ENCODE measurements around the gene GUCY1B1.

GUCY1B1 gene

DNA sequence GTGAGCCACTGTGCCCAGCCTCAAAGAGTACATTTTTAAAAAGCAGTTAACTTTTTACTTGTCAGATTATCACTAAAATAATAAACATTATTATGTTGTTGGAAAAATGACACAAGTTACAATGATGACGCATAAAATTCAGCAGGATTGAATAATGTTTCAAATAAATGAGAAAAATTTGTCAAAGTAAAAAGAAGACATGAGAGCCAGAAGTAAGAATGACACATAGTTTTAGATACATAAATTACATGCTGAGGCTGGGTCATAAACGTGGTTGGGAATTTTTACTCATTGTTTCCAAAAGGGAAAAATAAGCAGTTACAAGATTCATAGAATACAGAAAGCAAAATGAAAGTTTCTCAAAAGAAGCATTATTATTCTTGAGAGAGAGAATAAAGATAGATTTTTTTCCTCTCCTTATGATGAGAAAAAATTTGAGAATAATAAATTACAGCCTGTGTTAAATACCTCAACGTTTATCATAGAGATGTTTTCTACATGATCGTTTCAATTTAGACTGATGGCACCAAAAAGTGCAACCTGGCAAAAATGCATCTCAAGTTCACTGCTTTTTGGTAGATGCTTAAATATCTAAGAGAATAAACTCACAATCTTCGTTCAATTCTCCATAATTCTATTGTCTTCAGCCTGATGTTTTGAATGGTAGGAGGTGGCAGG, 40.4 kb downstream of the GUCY1B1 start:
- DNase-seq (ENCODE audit: low read depth): no peak

DNA sequence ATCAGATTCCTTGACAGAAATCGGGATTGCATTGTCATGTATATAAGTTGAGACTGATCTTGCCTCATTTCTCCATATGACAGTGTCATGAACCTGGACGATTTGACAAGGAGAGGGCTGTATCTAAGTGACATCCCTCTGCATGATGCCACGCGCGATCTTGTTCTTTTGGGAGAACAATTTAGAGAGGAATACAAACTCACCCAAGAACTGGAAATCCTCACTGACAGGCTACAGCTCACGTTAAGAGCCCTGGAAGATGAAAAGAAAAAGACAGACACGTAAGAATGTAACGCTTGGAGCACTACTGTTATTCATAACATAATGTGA, 40.9 kb downstream of the GUCY1B1 start:
- no peak for DNase-seq (ENCODE audit: low read depth)

DNA sequence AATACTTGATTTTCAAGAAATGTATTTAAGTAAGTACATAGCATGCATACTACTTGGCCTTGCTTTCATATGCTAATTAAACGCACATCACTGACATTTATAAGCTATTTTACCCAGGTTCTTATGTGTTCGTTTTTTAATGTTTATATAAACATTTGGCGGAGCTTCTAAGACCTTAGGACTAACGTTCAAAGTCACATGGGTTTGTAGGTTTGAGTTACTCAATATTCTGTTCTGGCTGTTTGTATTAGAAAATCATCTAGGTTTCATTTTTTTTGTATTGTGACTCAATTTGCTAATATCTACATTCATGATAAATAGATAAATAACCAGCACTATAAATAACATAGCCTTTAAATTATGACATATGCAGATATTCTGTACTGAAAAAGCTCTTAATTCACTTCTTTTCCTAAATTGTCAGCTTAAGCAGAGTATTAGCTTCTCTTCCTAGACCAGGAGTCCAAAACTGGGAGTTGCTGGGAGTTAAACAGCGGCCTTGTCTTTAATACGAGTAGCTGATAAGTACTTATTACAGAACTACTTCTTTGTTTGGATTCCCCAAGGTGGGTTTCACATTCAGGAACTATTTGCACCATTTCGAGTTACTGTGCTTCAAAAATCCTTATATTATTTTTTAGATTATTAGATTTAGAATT, 42.0 kb downstream of the GUCY1B1 start:
- DNase-seq (ENCODE audit: low read depth): no peak

DNA sequence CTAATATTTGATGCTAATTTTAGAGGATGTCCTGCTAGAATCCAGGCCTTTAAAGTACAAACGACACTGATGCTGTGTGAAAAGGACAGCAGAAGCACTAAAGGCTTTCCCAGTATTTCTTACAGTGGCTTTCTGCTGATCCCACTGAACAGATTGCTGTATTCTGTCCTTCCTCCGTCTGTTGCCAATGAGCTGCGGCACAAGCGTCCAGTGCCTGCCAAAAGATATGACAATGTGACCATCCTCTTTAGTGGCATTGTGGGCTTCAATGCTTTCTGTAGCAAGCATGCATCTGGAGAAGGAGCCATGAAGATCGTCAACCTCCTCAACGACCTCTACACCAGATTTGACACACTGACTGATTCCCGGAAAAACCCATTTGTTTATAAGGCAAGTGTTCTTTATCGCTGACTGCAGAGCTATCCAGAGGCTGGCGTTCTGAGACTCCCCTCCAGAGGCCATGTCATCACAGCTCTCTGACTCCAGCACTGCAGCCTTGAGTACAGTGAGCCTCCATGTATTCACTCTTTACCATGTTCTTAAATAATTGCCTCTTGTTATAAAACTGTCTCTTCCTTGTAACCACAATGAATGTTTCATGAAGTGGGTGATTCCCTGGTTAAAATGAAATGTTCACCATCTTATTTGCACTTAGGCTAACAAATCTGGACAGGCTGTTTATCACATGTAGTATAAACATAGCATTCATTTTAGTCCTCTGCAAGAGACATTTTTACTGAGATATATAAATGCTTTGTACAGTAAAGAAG, 43.6 kb downstream of the GUCY1B1 start:
- DNase-seq (ENCODE audit: low read depth): no peak

DNA sequence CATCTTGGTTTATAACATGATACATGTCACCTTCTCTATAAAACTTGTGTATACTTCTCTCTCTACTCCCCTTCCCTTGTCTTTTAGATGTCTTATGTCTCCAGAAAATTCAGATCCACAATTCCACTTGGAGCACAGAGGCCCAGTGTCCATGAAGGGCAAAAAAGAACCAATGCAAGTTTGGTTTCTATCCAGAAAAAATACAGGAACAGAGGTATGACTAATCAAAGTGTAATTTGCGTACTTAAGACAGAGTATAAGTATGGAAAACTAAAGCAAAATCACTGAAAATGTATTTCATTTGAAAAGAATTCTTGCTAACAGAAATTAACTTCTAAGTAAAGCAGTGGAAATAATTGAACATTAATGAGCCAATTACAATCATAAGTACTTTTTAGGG, 46.2 kb downstream of the GUCY1B1 start:
- DNase-seq (ENCODE audit: low read depth): peak; percentile 63

DNA sequence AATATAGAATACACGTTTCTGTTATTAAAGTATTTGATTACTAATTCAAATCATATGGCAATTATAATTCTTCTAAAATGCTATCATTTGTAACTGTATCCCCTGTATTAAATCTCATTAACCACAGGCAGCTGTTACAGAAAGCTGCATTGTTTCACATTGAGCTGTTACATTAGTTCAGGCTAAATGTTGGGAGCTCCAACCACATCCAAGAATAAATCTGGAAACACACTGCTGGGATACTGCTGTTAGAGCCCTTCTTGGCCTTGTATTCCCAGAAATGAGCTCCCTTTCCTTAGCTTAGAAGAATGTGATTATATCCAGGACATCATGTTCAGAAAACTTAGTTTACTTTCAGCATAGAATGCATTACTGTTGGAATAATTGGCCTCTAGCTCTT, 48.2 kb downstream of the GUCY1B1 start:
- DNase-seq (ENCODE audit: low read depth): peak; percentile 56

DNA sequence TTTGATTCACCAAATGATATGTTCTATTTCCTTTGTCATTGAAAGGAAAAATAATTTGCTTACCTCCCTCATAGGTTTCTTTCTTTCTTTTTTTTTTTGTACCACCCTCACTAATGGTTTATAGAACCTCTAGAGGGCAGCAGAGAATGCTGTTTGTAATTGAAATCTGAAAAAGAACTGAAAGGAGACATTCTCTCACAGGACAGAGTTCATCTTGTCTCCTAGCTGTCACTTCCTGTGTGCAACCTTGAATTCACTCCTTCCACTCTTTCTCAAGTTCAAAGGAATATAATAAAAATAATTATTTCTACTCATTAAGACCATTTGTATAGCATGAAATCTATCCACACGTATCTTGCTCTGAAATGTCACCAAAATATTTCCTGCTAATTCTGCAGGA, 51.0 kb downstream of the GUCY1B1 start:
- peak; percentile 86 for DNase-seq (ENCODE audit: low read depth)

DNA sequence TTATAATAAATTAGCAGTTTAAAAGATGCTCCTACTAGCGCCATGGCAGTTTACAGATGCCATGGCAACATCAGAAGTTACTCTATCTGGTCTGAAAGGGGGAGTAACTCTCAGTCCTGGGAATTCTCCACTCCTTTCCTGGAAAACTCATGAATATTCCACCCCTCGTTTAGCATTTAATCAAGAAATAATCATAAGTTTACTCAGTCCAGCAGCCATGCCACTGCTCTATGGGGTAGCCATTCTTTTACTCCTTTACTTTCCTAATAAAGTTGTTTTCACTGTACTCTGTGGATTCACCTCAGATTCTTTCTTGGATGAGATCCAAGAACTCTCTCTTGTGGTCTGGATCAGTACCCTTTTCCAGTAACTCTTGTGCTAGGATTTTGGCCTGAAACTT, 52.3 kb downstream of the GUCY1B1 start:
- DNase-seq (ENCODE audit: low read depth): no peak

DNA sequence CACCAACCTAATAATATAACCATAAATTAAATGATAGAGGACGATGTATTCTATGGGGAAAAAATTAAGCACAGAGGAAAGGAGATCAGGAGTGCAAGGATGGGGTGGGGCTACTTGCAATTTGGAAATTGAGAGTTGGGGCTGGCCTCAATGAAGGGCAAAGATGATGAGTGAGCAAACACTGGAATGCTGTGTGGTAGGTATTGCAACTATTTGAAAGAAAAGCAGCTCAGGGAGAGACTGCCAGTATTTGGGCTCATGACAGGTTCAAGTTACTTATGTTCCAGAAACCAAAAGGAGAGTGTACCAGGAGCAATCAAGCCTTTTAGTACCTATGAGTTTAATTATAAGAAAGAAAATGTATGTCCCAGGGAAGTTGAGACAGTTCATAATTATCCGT, 59.8 kb downstream of the GUCY1B1 start:
- DNase-seq (ENCODE audit: low read depth): no peak

DNA sequence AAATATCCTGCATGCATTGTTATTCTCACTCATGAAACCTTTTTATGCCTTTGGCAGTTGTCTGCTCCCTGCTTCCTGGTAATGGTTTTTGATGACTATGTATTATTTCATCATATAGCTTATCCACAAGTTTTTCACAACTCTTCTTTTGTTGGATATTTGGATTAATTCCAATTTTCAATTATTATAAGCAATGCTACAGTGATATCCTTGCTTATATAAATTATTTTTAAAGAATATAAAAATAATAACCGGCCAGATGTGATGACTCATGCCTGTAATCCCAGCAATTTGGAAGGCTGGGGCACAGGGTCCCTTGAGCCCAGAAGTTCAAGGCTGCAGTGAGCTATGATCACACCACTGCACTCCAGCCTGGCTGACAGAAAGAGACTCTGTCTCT, 60.2 kb downstream of the GUCY1B1 start:
- DNase-seq (ENCODE audit: low read depth): no peak

DNA sequence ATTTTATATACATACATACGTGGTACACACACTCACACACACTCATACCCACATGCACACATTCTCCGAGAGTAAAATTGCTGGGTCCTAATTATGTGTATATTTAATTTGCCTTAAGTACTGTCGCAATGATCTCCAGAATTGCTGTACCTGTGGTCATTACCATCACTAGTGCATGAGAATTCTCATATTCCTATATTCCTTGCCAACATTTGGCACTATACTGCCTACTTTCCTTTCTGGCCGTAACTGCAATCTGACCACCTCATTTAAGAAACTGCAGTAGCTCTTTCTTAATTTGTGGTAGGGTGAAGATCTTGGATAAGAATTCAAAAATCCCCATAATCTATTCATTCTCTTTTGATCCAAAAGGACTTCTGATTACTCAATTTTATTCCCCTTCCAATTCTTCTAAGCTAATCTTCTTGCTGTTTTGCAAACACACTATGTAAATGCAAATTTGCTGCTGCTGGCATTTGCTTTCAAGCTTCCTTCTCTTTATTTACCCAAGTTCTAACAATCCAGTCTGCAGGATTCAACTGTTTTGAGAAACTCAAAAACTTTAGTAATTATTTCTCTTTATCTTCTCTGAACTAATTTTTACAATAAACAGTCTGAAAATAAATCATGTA, 62.2 kb downstream of the GUCY1B1 start:
- no peak for DNase-seq (ENCODE audit: low read depth)

DNA sequence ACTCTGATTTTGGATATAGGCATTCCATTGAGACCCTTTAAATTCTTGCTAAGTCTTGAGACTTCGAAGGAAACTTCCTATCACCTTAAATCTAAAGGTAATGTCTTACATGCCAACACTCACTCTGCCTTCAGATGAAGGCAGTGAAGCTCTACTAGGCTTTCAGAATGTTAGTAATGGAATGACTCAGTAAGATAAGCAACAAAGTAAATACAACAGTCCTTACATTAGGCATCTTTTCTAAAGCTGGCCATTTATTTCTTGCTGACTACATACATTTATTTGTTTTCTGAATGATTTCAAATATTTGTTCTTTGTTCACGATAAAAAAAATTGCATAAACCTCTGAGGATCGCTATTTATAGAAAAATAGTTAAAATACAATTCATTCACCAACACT, 63.8 kb downstream of the GUCY1B1 start:
- peak; percentile 27 for DNase-seq (ENCODE audit: low read depth)

DNA sequence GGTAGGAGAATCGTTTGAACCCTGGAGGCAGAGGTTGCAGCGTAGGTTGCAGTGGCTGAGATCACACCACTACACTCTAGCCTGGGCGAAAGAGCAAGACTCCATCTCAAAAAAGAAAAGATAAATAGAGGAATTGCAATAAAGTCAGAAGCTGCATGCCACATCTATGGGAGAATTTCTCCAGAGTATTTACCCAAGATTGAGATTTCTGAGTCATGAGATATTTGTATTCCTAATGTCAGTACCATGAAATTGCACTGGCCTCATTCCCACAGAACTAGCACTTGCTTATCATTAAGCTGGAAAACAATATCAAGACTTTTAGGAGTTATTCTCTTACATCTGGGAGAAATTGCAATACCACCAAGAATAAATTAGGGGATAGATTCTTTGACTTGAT, 69.8 kb downstream of the GUCY1B1 start:
- DNase-seq (ENCODE audit: low read depth): peak; percentile 31

DNA sequence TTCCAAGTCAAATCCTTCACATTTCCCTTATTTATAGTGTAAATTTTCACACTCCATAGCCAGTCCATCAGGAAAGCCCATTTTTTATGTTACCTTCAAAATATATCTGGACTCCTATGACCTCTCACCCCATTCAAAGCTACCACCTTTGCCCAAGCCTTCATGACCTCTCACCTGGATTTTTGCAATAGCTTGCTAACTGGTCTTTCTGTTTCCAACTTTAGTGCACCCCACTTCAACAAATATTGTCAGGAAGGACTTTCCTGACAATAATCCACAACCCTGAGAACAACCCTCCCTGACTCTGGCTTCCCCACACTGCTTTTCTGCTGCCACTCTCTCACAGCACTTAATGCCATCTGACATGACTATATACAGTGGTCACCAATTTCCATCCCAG, 73.8 kb downstream of the GUCY1B1 start:
- DNase-seq (ENCODE audit: low read depth): no peak

DNA sequence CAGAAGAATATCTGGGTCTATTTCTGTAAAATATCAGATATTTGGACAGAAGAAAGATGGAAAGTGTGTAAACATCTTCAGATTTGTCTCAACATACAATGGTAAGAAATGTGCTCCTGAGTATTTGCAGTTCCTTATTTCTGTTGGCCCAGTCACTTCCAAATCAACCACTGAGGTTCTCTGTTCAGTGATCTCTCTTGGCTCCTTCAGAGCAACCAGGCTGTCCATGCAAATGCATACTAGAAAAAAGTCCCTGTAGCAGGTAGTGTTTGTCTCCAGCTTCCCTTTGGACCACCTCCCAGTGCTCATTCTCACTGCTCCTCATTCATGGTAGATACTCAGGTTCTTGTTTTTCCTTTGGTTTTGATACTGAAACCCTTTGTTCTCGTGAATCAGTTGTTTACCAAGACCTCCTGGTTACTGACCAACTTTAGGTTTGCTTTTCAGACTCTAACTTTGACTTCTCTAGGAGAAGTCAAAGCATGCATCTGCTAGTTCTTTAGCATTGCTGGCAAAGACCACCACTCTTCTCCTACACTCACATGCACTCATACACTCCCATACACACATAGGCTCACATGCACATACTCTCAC, 78.5 kb downstream of the GUCY1B1 start:
- DNase-seq (ENCODE audit: low read depth): no peak

DNA sequence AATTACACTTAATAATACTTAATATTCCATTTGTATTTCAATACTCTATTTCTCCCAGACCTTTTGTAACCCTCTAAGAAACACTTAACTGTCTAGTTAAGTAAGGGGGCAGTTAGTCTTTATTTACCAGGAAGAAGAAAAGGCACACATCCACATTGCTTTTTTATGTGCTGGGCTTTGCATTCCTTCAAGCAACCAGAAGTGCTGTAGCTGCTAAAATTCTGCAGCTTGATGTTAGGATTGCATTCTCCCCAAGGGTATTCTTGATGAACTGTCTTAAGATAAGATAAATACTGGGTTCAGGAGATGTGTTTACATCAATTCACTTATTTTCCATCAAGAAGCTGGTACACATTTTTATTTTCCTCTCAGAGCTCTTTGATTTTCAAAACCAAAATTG, 83.3 kb downstream of the GUCY1B1 start:
- DNase-seq (ENCODE audit: low read depth): no peak

DNA sequence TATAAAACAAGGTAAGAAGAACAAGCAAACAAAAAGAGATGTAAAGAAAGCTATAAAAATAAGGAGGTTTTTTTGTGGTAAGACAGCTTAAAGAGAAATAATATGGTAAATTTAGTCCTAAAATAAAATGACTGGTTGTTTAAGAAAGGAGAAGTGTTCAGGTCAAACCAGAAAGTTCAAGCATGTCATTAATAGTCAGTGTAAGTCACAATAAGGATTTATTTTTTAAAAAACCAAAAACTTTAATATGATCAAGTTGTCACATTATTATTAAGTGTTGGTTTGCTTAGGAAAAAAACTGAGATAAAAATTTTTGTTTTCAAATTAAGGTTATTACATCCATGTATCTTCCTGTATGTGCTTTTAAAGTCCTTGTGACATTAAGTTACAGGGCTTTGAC, 88.1 kb downstream of the GUCY1B1 start:
- no peak for DNase-seq (ENCODE audit: low read depth)

DNA sequence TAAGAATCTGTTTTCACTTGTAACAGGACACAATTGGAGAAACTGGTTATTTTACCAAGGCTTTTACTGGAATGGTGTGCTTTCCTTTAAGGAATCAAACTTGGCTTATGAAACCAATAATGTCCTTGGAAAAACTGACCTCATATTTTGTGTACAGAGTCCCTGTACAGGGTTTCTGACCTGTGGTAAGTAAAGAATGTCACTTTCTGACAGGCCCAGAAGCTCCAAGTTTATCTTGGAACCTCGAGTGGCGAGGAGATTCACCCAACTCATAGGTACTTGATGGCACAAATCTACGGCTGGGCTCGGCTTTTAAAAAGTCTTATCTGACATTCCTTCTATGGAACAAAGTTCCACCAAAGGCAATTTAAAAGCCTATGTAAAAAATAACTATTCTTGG, 90.2 kb downstream of the GUCY1B1 start:
- DNase-seq (ENCODE audit: low read depth): no peak

DNA sequence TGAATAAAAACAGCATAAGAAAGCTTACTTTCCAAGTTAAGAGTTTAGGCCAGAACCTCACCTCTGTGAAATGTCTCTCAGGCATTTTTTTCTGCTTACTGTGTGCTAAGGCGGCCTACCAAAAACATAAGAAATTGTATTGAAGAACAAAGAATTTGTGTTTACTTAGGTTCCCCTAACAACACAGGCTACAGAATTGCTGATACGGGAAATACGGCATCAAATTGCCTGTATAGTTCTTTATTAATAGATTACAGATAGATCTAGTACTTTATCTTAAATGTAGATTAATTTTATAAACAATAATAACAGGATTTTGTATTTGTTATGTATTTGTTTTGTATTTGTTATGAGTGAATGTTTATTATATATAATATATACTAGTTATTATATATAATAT, 94.4 kb downstream of the GUCY1B1 start:
- DNase-seq (ENCODE audit: low read depth): no peak

DNA sequence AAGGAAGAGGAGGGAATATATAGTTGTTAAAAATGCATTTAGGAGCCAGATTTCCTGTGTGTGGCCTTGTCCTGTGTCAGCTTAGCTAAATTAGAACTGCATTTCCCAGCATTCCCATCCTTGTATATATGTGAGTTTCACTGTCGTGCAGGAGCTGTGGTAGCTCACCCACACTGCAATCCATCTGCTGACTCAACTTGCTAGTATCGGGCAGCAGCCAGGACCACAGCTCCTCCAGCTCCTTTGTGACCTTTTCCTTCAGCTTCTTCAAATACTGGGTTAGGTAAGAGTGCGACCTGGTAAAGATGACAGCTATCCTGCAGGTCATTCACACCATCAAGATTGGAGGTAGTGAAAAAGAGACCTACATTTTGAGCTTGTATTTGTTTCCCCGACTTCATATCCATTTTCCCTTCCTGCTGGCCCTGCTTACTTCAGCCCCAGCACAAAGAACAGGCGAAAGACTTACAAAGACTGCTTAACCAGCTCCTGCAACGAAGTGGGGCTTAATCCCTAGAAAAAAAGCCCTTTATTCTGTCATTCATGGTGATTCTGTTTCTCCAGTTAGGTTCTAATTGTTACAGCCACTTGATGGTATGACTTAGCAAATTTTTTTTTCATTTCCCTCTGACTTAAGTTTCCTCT, 95.9 kb downstream of the GUCY1B1 start:
- peak; percentile 54 for DNase-seq (ENCODE audit: low read depth)

DNA sequence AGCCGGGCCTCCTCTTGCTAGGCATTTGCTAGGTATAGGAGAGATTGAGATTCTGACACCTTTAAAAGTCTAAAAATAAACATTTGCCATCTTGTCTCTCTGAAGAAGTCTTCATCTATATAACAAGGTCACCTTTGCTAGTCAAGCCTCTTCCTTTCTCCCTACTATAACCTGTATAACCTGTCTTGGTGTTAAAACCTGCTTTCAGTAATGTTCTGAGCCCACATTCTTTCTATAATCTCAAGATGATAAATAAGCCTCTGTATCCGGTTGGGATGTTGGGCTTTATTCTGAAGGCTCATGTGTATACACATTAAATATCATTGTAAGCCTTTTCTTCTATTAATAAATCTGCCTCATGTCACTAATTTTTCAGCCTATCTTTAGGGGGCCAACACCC, 97.1 kb downstream of the GUCY1B1 start:
- no peak for DNase-seq (ENCODE audit: low read depth)
